Neural progenitor cell (in vitro differentiated cells): ENCODE results near the gene MIB1.

Experiments
- EZH2phosphoT487 ChIP-seq: fragments of 200-600 bp; sonication (generic); IDR thresholded peaks from 2 replicates; pipeline ENCODE4 v1.6.1; 2017; ENCODE audit warnings: antibody characterized with exemption
- TF ChIP-seq, protein P1 (sequence below): fragments of 200-600 bp; sonication (generic); IDR thresholded peaks from 2 replicates; pipeline ENCODE4 v1.5.1; 2017; ENCODE audit warnings: antibody characterized with exemption, mild to moderate bottlenecking

DNA sequence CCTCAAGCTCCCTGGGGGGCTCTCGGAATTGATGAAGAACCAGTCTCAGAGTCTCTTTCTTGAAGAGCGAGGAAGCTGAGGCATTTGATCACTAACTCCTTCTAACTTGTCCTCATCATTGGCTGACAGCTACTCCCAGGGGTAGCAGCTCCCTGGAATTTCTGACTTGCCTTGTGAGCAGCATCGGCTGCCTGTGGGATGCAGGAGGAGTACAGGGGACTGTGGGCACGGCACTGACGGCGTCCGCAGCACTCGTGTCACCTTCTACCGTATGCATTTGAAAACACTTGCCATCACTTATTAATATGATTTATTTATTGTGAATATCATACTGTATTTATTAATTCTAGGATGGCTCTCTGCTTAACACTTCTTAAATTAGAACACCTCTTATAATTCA is 175.0 kb downstream of the MIB1 start:
- TF ChIP-seq, protein P1, sequence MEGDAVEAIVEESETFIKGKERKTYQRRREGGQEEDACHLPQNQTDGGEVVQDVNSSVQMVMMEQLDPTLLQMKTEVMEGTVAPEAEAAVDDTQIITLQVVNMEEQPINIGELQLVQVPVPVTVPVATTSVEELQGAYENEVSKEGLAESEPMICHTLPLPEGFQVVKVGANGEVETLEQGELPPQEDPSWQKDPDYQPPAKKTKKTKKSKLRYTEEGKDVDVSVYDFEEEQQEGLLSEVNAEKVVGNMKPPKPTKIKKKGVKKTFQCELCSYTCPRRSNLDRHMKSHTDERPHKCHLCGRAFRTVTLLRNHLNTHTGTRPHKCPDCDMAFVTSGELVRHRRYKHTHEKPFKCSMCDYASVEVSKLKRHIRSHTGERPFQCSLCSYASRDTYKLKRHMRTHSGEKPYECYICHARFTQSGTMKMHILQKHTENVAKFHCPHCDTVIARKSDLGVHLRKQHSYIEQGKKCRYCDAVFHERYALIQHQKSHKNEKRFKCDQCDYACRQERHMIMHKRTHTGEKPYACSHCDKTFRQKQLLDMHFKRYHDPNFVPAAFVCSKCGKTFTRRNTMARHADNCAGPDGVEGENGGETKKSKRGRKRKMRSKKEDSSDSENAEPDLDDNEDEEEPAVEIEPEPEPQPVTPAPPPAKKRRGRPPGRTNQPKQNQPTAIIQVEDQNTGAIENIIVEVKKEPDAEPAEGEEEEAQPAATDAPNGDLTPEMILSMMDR = no peak
- TF ChIP-seq EZH2phosphoT487 = no peak
